Sigmoid colon (tissue), 4 donors: ENCODE results near the gene GATD1.

Experiments used
- EP300 ChIP-seq, 4 donors: sonication (generic); formaldehyde crosslinking; IDR thresholded peaks; one replicate each; pipeline ENCODE4 v1.6.1; 2017; ENCODE audit warnings: antibody characterized with exemption in 4 of 4
- POLR2A ChIP-seq, 2 donors: fragments of 450-650 bp; IDR thresholded peaks; one replicate each; pipeline ENCODE4 v1.6.1; 2016; ENCODE audit warnings: antibody characterized with exemption in 2 of 2, mild to moderate bottlenecking in 2 of 2, moderate library complexity in 2 of 2
- POLR2AphosphoS5 ChIP-seq, 4 donors: sonication (generic); formaldehyde crosslinking; IDR thresholded peaks; one replicate each; pipeline ENCODE4 v1.6.1; 2017; ENCODE audit warnings: antibody characterized with exemption in 4 of 4
- TF ChIP-seq, protein P1 (sequence below), 4 experiments: fragments of 450-650 bp in 3 of 4; fragments of 200-600 bp in 1 of 4; IDR thresholded peaks; one replicate each; pipeline ENCODE4 v1.5.1; 2016 to 2019; ENCODE audit warnings: antibody characterized with exemption in 4 of 4, mild to moderate bottlenecking in 3 of 4, moderate library complexity in 2 of 4

DNA sequence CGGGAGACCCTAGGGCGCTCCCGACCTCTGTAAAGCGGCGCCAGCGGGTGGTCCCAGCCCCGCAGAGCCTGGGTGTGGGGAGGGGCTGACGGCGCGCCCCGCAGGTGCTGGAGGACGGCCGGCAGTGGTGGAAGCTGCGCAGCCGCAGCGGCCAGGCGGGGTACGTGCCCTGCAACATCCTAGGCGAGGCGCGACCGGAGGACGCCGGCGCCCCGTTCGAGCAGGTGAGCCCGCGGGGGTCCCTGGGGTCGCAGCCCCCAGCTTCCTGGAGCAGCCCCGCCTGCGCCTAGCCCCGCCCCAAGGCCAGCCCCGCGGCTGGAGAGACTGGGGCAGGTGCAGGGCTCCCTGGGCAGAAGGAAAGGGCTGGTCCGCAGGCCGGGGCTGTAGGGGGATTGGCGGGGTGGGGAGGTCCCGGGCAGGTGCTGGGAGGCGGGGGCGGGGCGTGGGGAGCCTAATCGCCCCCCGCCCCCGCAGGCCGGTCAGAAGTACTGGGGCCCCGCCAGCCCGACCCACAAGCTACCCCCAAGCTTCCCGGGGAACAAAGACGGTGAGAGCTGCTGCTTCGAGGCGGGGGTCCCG is 51.6 kb downstream of the GATD1 start:
- TF ChIP-seq POLR2A (IDR thresholded peaks at IDR 0.05), result no peak
- TF ChIP-seq, protein P1, sequence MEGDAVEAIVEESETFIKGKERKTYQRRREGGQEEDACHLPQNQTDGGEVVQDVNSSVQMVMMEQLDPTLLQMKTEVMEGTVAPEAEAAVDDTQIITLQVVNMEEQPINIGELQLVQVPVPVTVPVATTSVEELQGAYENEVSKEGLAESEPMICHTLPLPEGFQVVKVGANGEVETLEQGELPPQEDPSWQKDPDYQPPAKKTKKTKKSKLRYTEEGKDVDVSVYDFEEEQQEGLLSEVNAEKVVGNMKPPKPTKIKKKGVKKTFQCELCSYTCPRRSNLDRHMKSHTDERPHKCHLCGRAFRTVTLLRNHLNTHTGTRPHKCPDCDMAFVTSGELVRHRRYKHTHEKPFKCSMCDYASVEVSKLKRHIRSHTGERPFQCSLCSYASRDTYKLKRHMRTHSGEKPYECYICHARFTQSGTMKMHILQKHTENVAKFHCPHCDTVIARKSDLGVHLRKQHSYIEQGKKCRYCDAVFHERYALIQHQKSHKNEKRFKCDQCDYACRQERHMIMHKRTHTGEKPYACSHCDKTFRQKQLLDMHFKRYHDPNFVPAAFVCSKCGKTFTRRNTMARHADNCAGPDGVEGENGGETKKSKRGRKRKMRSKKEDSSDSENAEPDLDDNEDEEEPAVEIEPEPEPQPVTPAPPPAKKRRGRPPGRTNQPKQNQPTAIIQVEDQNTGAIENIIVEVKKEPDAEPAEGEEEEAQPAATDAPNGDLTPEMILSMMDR (IDR thresholded peaks at IDR 0.05), result no peak
- TF ChIP-seq POLR2AphosphoS5 (IDR thresholded peaks at IDR 0.05), result no peak
- TF ChIP-seq EP300 (IDR thresholded peaks at IDR 0.05), result no peak
